ENCODE data around the gene PSEN1. TPM values are rescaled to one million over a fixed set of nuclear protein-coding genes. Genes with fewer than 3 reads are reported as not detected.

PSEN1 gene
- total RNA-seq, 1 experiment from 2014 or later: 68.3 TPM

DNA sequence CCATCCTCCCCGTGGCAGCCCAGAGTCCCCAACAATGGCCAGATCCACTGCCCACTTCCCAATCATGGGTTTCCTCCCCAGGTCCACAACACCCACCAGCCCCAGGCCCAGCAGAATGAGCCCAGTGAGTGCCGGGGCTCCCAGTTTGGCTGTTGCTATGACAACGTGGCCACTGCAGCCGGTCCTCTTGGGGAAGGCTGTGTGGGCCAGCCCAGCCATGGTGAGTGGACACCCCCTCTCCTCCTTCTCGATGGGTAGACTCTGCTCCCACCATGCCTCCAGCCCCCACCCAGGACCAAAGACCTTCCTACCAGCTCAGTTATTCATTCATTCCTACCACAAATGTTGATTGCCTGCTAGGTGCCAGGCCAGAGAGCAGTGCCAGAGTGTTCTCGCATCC is 124.8 kb downstream of the PSEN1 start:
- H3K4me1 Mint-ChIP-seq (ENCODE audit: low read depth, unreplicated experiment): no peaks in the 10 kb centered on the region
- H3K4me3 Mint-ChIP-seq (ENCODE audit: low read depth, unreplicated experiment): no peak overlapping the region
- no peaks in the 10 kb centered on the region for H3K36me3 Mint-ChIP-seq (ENCODE audit: insufficient read depth, unreplicated experiment)
- intact Hi-C loops (cut with micrococcal nuclease; ENCODE audit: unreplicated experiment): no loop called here
- BruUV-seq (replicated peaks): no TSS peak
- peaks cover 8% of the 10 kb centered on the region for H3K27me3 Mint-ChIP-seq (ENCODE audit: unreplicated experiment)
- H3K27ac Mint-ChIP-seq (ENCODE audit: unreplicated experiment): no peak overlapping the region
- H3K9me3 Mint-ChIP-seq (ENCODE audit: low read depth, unreplicated experiment): no peaks in the 10 kb centered on the region
- DNase-seq: no peak
- TF ChIP-seq, protein P1, sequence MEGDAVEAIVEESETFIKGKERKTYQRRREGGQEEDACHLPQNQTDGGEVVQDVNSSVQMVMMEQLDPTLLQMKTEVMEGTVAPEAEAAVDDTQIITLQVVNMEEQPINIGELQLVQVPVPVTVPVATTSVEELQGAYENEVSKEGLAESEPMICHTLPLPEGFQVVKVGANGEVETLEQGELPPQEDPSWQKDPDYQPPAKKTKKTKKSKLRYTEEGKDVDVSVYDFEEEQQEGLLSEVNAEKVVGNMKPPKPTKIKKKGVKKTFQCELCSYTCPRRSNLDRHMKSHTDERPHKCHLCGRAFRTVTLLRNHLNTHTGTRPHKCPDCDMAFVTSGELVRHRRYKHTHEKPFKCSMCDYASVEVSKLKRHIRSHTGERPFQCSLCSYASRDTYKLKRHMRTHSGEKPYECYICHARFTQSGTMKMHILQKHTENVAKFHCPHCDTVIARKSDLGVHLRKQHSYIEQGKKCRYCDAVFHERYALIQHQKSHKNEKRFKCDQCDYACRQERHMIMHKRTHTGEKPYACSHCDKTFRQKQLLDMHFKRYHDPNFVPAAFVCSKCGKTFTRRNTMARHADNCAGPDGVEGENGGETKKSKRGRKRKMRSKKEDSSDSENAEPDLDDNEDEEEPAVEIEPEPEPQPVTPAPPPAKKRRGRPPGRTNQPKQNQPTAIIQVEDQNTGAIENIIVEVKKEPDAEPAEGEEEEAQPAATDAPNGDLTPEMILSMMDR (IDR thresholded peaks at IDR 0.05; ENCODE audit: unreplicated experiment): no peak
- CTCF ChIA-PET: no interaction called here

DNA sequence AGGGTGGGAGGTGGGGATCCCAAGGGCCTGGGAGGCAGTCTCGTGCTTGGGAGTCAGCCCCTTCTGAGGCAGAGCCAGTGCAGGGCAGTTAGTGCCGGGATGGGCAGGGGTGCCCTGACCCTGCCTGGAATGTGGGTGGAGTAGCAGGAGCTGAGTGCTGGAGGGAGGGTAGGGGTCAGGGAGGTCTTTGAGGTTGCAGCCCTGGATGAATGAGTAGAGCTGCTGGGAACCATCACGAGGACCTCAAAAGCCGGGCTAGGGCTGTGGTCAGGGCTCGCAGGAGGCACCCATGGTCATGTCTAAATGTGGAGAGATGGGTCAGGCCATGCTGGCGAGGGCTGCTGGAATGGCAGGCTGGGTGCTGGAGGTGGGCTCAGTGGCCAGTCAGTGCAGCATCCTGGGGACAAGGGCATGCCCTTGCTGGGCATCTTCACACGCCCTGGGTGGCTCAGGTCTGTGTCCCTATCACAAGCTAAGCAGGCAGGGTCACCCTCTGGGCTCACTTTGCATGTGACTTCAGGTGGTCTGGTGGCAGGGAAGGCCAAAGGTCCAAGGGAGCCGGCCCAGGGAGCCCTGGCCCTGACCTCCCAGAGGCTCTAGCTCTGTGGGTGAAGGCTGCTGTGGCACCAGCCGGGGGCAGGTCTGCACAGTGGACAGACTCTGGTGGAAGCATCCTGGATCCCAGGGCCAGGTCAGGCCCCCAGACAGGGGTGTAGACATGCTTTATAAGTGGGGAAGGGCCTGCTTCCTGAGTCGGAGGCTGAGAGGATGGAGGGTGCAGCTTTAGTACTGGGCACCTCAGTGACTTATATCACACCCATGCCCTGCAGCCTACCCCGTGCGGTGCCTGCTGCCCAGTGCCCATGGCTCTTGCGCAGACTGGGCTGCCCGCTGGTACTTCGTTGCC is 125.5 kb downstream of the PSEN1 start:
- intact Hi-C loops (cut with micrococcal nuclease; ENCODE audit: unreplicated experiment): no loop called here
- peaks cover 8% of the 10 kb centered on the region for H3K27me3 Mint-ChIP-seq (ENCODE audit: unreplicated experiment)

DNA sequence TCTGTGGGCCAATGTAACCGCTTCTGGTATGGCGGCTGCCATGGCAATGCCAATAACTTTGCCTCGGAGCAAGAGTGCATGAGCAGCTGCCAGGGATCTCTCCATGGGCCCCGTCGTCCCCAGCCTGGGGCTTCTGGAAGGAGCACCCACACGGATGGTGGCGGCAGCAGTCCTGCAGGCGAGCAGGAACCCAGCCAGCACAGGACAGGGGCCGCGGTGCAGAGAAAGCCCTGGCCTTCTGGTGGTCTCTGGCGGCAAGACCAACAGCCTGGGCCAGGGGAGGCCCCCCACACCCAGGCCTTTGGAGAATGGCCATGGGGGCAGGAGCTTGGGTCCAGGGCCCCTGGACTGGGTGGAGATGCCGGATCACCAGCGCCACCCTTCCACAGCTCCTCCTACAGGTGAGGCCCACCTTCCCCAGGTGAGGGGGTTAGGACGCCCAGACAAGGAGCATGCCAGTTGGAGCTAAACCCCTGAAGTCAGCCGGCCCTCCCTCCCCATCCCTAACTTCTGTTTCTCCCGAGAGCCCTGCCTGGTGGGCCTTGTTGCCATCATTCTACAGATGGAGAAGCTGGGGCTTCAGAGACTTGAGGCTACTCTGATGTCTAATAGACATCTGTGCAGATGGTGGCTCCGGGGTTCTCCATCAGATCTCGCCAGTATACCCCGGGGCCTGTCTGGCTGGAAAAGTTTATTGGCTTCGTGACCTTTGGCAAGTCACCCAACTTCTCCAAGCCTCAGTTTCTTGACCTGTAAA is 126.3 kb downstream of the PSEN1 start:
- H3K36me3 Mint-ChIP-seq (ENCODE audit: insufficient read depth, unreplicated experiment): peaks cover 2% of the 10 kb centered on the region
- BruUV-seq (replicated peaks): no TSS peak
- peaks cover 8% of the 10 kb centered on the region for H3K27me3 Mint-ChIP-seq (ENCODE audit: unreplicated experiment)
- no peak overlapping the region for H3K4me3 Mint-ChIP-seq (ENCODE audit: low read depth, unreplicated experiment)
- no peaks in the 10 kb centered on the region for H3K9me3 Mint-ChIP-seq (ENCODE audit: low read depth, unreplicated experiment)
- H3K27ac Mint-ChIP-seq (ENCODE audit: unreplicated experiment): no peak overlapping the region
- DNase-seq: no peak
- TF ChIP-seq, protein P1 (IDR thresholded peaks at IDR 0.05; ENCODE audit: unreplicated experiment): no peak
- intact Hi-C loops (cut with micrococcal nuclease; ENCODE audit: unreplicated experiment): no loop called here
- H3K4me1 Mint-ChIP-seq (ENCODE audit: low read depth, unreplicated experiment): no peaks in the 10 kb centered on the region
- CTCF ChIA-PET: no interaction called here

More for the DNA sequence above, 125.5 kb downstream of the PSEN1 start:
- no TSS peak for BruUV-seq (replicated peaks)
- CTCF ChIA-PET: no interaction called here
- H3K4me3 Mint-ChIP-seq (ENCODE audit: low read depth, unreplicated experiment): no peak overlapping the region
- no peak for DNase-seq
- H3K9me3 Mint-ChIP-seq (ENCODE audit: low read depth, unreplicated experiment): no peaks in the 10 kb centered on the region
- H3K36me3 Mint-ChIP-seq (ENCODE audit: insufficient read depth, unreplicated experiment): no peaks in the 10 kb centered on the region
- no peak overlapping the region for H3K27ac Mint-ChIP-seq (ENCODE audit: unreplicated experiment)
- TF ChIP-seq, protein P1 (IDR thresholded peaks at IDR 0.05; ENCODE audit: unreplicated experiment): no peak
- H3K4me1 Mint-ChIP-seq (ENCODE audit: low read depth, unreplicated experiment): no peaks in the 10 kb centered on the region

DNA sequence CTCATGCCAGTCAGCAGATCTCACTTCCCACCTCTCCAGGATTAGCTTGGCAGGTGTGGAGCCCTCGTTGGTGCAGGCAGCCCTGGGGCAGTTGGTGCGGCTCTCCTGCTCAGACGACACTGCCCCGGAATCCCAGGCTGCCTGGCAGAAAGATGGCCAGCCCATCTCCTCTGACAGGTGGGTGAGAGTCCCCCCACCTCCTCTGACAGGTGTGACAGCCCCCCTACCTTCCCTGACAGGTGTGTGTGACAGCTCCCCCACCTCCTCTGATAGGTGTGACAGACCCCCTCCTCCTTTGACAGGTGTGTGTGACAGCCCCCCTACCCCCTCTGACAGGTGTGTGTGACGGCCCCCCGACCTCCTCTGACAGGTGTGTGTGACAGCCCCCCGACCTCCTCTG is 127.3 kb downstream of the PSEN1 start:
- TF ChIP-seq, protein P1 (IDR thresholded peaks at IDR 0.05; ENCODE audit: unreplicated experiment): no peak
- CTCF ChIA-PET: interaction anchor here (0.6 kb wide), 1 partner anchor 1267 kb away, joined by 7 read pairs; no protein-coding TSS in a partner anchor
- no TSS peak for BruUV-seq (replicated peaks)
- H3K27me3 Mint-ChIP-seq (ENCODE audit: unreplicated experiment): peaks cover 8% of the 10 kb centered on the region
- intact Hi-C loops (cut with micrococcal nuclease; ENCODE audit: unreplicated experiment): no loop called here
- H3K27ac Mint-ChIP-seq (ENCODE audit: unreplicated experiment): no peak overlapping the region
- H3K4me1 Mint-ChIP-seq (ENCODE audit: low read depth, unreplicated experiment): no peaks in the 10 kb centered on the region
- H3K9me3 Mint-ChIP-seq (ENCODE audit: low read depth, unreplicated experiment): no peaks in the 10 kb centered on the region
- H3K36me3 Mint-ChIP-seq (ENCODE audit: insufficient read depth, unreplicated experiment): peaks cover 7% of the 10 kb centered on the region
- no peak overlapping the region for H3K4me3 Mint-ChIP-seq (ENCODE audit: low read depth, unreplicated experiment)
- DNase-seq: no peak

Data from Calu3 (cell line).